ENCODE results near the gene RUVBL2.
A peak's percentile ranks its signal among the peaks of the same experiment; 100 is the strongest.

The RUVBL2 gene

DNA sequence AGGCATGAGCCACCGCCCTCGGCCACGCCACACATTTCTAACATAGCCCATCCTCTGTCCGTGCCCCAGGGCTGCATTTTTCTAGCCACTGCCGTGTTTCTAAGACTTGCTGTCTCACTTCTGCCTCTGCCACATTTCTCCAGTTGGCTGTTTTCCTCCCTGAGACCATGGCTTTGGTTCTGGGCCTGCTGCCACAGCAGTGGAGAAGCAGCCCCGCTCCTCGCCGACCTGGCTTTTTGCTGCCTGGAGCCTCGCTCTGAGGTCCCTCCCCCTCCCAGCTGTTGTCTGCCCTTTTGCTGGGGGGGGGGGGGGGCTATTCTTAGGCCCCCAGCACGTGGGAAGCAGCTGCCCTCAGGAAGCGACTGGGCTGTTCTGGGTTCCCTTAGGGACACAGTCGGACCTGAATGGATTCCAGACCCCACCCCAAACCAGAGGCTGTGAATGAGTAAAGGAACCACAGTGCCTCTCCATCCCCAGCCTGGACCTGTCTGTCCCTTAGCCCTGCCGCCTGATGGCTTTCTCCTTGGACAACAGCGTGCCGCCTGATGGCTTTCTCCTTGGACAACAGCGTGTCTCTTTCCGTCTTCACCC lies 3.9 kb upstream of the RUVBL2 start:
- DNase-seq = peak; percentile 53

GRCh38 chr19:48990400-48990799 lies 3.3 kb upstream of the RUVBL2 start:
- DNase-seq = no peak

GRCh38 chr19:48991011-48991609 lies 2.6 kb upstream of the RUVBL2 start:
- DNase-seq = no peak

DNA sequence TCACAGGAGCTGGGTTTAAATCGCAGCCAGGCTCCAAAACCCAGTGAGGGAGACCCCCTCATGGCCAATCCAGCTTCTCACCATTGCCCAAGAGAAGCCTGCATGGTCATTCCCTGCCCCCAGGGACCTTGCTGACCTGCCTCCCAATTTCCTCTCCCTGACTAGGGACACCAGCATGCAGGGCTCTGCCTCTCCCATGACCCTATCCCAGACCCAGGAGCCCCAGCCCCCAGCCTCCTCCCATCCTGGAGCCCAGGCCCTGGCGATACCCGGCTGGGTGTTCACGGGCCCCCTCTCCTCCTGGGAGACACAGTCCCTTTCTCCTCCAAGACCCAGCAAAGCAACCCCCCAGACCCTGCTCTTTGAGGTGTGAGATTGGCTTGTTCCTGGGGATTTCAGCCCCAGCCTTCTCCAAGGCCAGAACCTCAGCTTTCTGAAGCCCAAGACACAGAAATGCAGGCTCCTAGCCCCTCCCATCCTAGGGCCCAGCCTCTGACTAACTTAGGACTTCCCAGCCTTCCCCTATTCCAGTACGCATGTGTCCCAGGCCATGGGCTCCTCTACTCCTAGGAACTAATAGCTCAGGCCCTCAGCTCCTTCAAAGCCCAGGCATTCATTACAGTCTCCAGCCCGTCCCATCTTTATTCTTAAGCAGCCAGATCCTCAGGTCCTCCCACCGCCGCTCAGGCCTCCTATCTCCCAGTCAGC lies 1.7 kb upstream of the RUVBL2 start:
- DNase-seq = peak; percentile 68

DNA sequence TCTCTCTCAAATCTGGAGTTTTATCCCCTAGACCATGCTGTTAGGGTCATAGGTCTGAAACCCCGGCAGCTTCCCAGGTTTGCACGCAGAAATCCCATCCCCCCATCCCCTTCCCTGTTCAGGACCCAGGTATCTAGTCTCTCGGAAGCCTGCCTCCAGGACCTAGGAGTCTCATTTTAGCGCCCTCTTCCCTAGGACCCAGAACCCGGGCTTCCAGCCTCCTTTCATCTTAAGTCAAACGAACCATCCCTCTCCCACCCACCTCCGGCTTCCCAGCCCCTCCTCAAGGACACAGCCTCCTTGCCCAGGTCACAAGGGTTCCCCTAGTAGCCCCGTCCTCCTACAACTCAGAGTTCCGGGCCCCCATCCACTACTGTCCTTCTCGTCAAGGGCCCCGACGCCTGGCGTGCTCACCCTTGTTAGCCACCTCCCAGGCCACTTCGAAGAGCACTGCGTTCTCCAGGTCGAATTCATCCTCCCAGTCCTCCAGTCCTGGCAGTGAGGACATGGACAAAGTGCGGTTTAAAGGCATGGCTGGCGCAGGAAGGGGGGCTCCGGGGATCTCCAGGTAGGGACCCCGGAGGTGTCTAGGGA lies 1.0 kb upstream of the RUVBL2 start:
- DNase-seq = no peak

- DNase-seq = no peak
Observed at GRCh38 chr19:48994035-48994386, 324 bp downstream of the RUVBL2 start.

GRCh38 chr19:48997972-48998371 lies 4.3 kb downstream of the RUVBL2 start:
- DNase-seq = no peak

GRCh38 chr19:48999481-49000325 lies 6.0 kb downstream of the RUVBL2 start:
- no peak for DNase-seq

- no peak for DNase-seq
Observed at GRCh38 chr19:49004133-49004532, 10.4 kb downstream of the RUVBL2 start.

DNA sequence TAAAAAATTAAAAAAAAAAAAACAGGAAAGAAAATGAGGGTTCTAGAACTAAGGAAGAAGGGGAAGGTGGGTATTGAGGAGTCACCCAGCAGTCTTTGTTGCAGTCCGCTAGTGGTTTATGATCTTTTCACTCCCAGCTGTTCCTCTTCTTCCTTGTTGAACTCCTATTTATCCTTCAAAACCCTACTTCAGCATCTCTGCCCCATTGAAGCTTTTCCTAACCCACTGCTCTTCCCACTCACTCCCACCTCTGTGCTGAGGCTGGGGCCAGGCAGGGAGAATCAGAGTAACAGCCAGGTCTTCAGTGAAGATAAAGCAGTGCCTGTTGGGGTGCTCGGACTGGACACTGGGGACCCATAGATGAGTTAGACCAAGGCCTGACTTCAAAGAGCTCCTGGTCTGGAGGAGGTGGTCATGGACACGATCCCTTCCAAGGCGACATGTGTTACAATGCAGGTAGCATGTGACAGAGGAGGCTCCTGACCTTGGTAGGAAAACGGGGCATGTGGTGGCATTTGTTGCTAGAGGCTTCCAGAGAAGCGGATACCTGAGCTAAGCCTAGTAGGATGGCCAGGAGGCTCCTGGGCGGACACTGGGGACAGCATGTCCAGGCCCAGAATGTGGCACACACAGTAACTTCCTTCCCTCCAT lies 11.4 kb downstream of the RUVBL2 start:
- DNase-seq = no peak

DNA sequence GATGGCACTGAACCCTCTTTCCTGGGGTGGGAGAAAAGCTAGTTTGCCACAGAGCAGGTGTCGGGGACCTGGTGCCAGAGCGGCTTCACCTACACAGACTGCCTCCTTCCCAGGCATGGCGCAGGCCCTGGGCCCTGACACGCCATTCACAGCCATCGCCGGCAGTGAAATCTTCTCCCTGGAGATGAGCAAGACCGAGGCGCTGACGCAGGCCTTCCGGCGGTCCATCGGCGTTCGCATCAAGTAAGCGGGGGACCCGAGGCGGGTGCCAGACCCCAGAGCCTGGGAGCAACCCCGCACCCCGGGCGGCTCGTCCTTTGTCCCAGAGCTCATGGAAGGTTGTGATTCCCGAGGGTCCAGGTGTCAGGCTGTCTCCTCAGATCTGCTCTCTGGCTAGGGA lies 13.2 kb downstream of the RUVBL2 start:
- no peak for DNase-seq

DNA sequence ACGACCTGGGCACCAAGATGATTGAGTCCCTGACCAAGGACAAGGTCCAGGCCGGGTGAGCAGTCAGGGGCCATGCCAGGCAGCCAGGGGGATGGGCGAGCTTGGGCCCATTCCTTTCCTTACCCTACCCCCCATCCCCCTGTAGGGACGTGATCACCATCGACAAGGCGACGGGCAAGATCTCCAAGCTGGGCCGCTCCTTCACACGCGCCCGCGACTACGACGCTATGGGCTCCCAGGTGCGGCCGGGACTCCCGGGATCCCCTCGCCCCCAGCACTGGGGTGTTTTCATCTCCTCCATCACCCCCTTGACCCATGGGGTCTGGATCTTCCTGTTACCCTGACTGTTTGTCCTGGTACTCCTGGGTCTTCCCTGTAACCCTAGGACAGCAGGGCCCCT lies 16.1 kb downstream of the RUVBL2 start:
- DNase-seq = no peak

GRCh38 chr19:49010453-49010852 lies 16.8 kb downstream of the RUVBL2 start:
- DNase-seq = no peak

GRCh38 chr19:49011194-49011593 lies 17.5 kb downstream of the RUVBL2 start:
- no peak for DNase-seq

GRCh38 chr19:49014123-49014869 lies 20.6 kb downstream of the RUVBL2 start:
- no peak for DNase-seq

DNA sequence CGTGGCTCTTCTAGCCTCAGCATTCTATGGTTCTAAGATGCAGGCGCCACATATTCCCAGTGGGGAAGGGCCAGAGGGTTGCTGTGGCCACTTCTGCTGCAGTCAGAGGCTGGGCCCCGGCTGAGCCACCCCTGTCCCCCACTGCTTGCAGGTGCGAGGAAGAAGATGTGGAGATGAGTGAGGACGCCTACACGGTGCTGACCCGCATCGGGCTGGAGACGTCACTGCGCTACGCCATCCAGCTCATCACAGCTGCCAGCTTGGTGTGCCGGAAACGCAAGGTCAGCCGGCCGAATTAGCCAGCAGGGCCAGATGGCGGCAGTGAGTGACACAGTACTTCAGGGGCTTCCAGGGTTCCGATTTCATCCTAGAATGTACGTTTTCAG lies 21.2 kb downstream of the RUVBL2 start:
- DNase-seq = no peak

DNA sequence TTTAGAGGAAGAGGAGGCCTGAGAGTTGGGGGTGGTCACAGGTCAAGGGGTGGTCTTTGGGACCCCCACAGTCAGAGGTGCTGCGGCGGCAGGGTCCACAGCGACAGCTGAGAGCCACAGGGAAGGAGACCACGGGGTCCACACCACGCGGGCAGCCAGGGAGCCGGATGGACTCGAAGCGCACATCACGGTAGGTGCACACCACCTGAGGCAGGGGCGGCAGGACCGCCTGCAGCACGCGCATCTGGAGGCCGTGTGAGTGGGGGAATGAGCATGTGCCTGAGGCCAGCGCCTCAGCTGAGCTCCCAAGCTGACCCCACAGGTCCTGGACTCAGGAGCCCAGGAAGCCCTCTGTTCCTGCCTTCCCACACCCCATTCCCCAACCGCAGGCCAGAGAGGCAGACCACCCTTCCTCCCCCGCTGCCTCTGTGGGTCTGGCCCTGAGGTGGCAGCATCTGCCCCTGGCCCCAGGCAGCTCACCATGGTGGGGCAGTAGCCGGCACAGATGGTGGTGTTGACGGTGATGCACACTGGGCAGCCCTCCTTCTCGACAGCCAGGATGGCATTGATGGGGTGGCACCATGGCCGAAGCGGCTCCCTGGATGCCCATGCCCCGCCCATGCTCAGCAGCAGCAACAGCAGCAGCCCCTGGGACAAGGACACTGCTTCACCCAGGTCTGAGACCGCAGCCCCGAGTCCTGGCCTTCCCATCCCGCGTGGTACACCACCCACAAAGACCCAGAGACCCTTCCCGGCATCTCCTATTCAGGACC lies 22.6 kb downstream of the RUVBL2 start:
- no peak for DNase-seq

- DNase-seq = no peak
Observed at GRCh38 chr19:49017041-49017665, 23.5 kb downstream of the RUVBL2 start, which contains the start of gene LHB. TSS of gene LHB (minus strand) at chr19:49017091. CDS start at chr19:49017081, 10 bp downstream.

- DNase-seq = peak; percentile 62
Observed at GRCh38 chr19:49017666-49018351, 24.1 kb downstream of the RUVBL2 start.

Measured in left hindlimb (tissue), 1 donor.